Memory B cell (primary cell): Measurements from ENCODE around the gene RGL3.
"Not testable (repeated sequence)": the region's sequence is repeated elsewhere in the genome, so short reads cannot be mapped to it uniquely, and the experiment has no call there.

ENCODE experiments used
- ATAC-seq: fragments of 150-1000 bp; cut with Tn5 transposase; 2 replicates; pipeline ENCODE4 v1.10.0; 2021; ENCODE audit warnings: low read depth, mild to moderate bottlenecking, moderate library complexity
- DNase-seq, 2 donors: peaks; one replicate each; pipeline ENCODE4 v3.0.0; 2022; ENCODE audit warnings: low spot score in 2 of 2
- H3K27ac Mint-ChIP-seq: one replicate; pipeline ENCODE4 v1.8.0; 2022; ENCODE audit warnings: mild to moderate bottlenecking, moderate library complexity, mixed read lengths
- H3K27me3 Mint-ChIP-seq: one replicate; pipeline ENCODE4 v1.8.0; 2022; ENCODE audit warnings: mixed read lengths
- H3K36me3 Mint-ChIP-seq: one replicate; pipeline ENCODE4 v1.8.0; 2022; ENCODE audit warnings: mild to moderate bottlenecking, mixed read lengths
- H3K4me1 Mint-ChIP-seq: one replicate; pipeline ENCODE4 v1.8.0; 2022; ENCODE audit warnings: mixed read lengths
- H3K4me3 Mint-ChIP-seq: one replicate; pipeline ENCODE4 v1.8.0; 2022; ENCODE audit warnings: mild to moderate bottlenecking, moderate library complexity, mixed read lengths
- H3K9me3 Mint-ChIP-seq: one replicate; pipeline ENCODE4 v1.8.0; 2022; ENCODE audit warnings: mixed read lengths

RGL3 gene

DNA sequence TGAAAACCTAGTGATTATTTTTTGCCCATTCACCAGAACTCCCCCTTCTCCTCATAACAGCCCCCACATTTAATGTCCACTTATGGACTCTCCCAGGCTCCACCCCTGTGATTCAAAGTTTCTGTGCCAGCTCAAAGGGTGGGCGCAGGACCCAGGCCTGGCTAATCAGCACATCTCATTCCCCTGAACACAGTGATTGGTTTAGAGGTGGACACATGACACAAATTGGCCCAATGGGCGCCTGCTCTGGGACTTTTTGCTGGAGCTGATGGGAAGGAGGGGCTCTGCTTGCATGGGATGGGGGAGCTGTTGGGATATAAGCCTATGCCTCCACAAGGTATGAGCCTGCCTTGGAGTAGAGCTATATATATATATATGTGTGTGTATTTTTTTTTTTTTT lies 28.8 kb downstream of the RGL3 start:
- H3K27me3 Mint-ChIP-seq, result peaks cover 3% of the 10 kb centered on the region
- H3K9me3 Mint-ChIP-seq, result peaks cover 4% of the 10 kb centered on the region
- DNase-seq (no peak), ATAC-seq (no peak)
- H3K4me3 Mint-ChIP-seq, result no peak overlapping the region
- no peaks in the 10 kb centered on the region for H3K36me3 Mint-ChIP-seq
- peaks cover 17% of the 10 kb centered on the region for H3K4me1 Mint-ChIP-seq
- H3K27ac Mint-ChIP-seq, result no peak overlapping the region

DNA sequence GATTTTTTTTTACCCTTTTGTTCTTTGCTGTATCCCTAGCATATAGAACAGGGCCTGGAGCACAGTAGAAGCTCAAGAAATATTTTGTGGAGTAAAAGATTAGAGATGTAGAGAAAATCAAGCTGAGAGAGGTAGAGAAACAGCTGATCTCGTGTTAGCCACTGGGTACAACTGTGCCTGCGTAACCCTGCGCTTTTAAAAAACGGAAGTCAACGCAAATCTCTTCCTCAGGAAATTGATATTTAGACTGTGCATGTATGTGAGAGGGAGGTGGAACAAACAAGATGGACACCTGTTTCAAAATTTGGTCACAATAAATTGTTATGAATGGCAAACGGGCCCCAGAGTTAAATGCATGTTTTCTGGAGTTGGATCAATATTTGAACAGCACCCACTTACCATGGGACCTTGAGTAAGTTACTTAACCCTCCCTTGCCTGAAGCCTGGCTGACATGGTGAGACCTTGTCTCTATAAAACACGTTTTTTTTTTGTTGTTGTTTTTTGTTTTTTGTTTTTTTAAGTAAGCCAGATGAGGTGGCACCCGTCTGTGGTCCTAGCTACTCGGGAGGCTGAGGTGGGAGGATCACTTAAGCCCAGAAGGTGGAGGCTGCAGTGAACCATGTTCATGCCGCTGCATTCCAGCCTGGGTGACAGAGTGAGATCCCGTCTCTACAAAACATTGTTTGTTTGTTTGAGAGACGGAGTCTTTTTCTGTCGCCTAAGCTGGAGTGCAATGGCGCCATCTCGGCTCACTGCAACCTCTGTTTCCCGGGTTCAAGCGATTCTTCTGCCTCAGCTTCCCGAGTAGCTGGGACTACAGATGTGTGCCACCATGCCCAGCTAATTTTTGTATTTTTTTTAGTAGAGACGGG lies 31.7 kb downstream of the RGL3 start:
- Mint-ChIP-seq H3K27ac (peak overlapping the region; percentile 79), H3K9me3 (peaks cover 4% of the 10 kb centered on the region), H3K4me3 (peak overlapping the region; percentile 47), H3K27me3 (no peaks in the 10 kb centered on the region), H3K4me1 (peaks cover 18% of the 10 kb centered on the region), H3K36me3 (no peaks in the 10 kb centered on the region)
- DNase-seq (peak in 1 of 2 donors; percentile 41), ATAC-seq (peak; percentile 78)

DNA sequence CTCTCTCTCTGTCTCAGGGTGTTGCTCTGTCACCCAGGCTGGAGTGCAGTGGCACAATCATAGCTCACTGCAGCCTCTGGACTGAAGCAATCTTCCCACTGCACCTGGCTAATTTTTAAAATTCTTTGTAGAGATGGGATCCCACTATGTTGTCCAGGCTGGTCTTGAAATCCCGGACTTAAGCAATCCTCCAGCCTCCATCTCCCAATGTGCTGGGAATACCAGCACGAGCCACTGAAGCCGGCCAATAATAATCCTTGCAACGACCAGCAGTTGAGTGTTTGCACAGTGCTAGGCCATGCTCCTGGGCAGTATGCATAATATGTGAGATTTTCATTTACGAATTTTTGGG lies 34.4 kb downstream of the RGL3 start:
- ATAC-seq, result no peak
- Mint-ChIP-seq H3K36me3 (no peaks in the 10 kb centered on the region), H3K27me3 (no peaks in the 10 kb centered on the region), H3K4me1 (peaks cover 31% of the 10 kb centered on the region), H3K9me3 (no peaks in the 10 kb centered on the region), H3K27ac (no peak overlapping the region), H3K4me3 (peak overlapping the region; percentile 21)
- no peak for DNase-seq

DNA sequence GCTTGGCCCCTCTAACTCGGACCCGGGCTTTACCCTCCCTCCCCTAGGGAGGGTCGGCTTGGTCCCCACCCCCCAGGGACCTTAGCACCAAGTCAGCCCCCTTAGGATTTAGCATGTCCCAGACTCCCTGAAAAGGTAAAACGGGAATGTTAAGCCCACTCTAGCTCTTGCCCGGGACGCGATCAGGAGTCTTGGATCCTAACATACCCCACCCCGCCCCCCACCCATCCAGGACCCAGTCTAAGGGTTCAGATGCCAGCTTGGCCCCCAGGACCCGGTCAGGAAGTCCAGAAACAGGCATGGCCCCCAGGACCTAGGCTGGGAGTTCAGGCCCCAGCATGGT lies 35.4 kb downstream of the RGL3 start:
- peaks cover 31% of the 10 kb centered on the region for H3K4me1 Mint-ChIP-seq
- DNase-seq, result no peak
- no peaks in the 10 kb centered on the region for H3K9me3 Mint-ChIP-seq
- H3K27ac Mint-ChIP-seq, result peak overlapping the region; percentile 65
- H3K27me3 Mint-ChIP-seq, result no peaks in the 10 kb centered on the region
- no peaks in the 10 kb centered on the region for H3K36me3 Mint-ChIP-seq
- peak overlapping the region; percentile 81 for H3K4me3 Mint-ChIP-seq
- ATAC-seq, result no peak

DNA sequence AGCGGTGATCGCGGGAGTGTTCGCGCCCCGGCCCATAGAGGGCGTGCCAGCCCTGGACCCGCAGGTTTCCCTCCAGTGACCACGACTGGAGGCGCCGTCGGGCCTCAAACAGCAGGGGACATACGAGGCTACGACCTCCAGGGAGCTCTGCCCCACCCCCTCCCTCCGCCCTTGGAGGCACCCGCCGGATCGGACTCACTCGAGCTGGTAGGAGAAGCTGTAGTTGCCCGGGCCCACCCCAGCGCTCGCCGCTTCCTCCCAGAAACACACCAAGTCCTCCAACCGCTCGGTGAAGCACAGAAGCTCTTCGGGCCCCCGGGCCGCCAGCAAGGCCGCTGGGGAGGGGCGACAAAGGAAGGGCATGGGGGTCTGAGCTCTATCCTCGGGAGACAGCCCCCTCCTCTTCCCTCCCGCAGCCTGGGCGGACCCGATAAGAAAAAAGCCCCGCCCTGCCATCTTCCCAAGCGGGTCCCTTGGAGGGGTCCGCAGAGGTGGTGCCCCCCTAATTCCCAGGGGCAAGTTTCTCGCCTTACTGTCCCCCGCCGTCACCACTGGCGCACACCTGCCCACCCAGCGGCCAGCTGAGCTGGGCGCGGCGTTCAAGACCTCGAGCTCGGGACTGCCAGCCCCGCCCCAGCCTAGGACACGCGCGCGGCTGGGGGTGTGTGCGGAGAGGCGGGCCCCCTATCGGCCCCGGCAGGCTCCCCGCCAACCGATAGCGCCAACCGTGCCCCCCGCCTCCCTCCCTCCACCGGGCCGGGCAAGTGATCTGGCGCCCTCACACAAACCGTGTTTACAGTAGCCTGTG lies 36.0 kb downstream of the RGL3 start:
- H3K36me3 Mint-ChIP-seq, result no peaks in the 10 kb centered on the region
- peak overlapping the region; percentile 81 for H3K4me3 Mint-ChIP-seq
- ATAC-seq, result peak; percentile 11
- no peaks in the 10 kb centered on the region for H3K9me3 Mint-ChIP-seq
- peak overlapping the region; percentile 65 for H3K27ac Mint-ChIP-seq
- DNase-seq, result peak; percentile 57 to 67
- H3K4me1 Mint-ChIP-seq, result peaks cover 31% of the 10 kb centered on the region
- no peaks in the 10 kb centered on the region for H3K27me3 Mint-ChIP-seq

DNA sequence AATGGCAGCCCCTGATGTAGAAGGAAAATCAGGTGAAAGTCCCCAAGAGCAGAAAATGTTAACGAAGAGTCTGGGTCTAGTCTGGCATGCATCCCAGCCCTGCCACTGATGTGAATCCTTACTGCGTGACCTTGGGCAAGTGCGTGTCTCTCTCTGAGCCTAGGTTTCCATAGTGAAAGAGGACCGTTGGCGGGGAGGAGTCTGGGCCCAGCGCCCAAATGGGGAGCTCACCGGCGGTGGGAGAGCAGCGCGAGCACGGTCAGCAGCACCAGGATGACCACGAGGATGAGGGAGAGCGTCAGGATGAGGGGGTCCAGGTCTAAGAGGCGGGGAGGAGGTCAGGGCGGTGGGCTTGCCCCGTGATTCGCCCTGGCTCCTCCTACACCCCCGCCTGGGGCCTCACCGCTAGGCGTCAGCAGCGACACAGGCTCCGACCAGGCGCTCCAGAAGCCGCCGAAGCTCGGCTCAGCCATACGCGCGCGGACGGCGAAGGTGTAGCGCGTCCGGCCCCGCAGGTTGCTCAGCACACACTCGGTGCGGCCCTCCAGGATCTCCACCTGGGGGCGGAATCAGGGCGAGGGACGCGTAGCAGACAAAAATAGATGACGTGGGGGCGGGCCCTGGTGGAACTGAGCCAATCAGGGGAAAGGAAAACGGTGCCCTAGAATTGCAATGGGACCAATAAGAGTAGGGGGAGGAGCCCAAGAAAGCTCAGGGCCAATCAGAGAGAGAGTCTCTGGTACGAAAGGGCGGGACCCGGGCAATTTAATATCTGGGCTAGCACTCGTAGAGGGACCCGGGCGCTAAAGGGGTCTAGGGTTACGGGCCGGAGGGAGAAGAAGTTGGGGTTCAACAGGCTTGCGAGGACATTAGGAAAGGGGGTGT lies 38.2 kb downstream of the RGL3 start:
- Mint-ChIP-seq H3K9me3 (no peaks in the 10 kb centered on the region), H3K4me3 (peak overlapping the region; percentile 86), H3K27ac (peak overlapping the region; percentile 91), H3K36me3 (peaks cover 3% of the 10 kb centered on the region), H3K27me3 (no peaks in the 10 kb centered on the region), H3K4me1 (peaks cover 30% of the 10 kb centered on the region)
- peak; percentile 87 to 97 for DNase-seq
- ATAC-seq, result peak; percentile 77

DNA sequence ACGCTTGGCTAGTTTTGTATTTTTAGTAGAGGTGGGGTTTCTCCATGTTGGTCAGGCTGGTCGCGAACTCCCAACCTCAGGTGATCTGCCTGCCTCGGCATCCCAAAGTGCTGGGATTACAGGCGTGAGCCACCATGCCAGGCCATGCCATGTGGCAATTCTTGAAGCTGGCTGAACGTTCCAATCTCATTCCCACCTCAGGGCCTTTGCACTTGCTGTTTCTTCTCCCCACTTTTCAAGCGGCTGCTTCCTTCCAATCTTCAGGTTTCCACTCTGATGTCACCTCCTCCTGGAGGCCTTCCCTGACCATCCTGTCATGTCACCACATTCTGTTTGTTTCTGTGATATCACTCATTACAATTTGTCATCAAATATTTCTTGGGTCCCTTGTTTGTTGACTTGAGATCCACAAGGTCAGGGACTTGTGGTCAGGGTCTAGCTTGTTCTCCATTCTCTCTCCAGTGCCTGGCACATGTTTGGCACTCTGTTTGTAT lies 39.2 kb downstream of the RGL3 start:
- DNase-seq (no peak), ATAC-seq (no peak)
- peaks cover 3% of the 10 kb centered on the region for H3K36me3 Mint-ChIP-seq
- H3K27ac Mint-ChIP-seq, result peak overlapping the region; percentile 91
- H3K9me3 Mint-ChIP-seq, result no peaks in the 10 kb centered on the region
- peak overlapping the region; percentile 86 for H3K4me3 Mint-ChIP-seq
- H3K27me3 Mint-ChIP-seq, result no peaks in the 10 kb centered on the region
- peaks cover 35% of the 10 kb centered on the region for H3K4me1 Mint-ChIP-seq

DNA sequence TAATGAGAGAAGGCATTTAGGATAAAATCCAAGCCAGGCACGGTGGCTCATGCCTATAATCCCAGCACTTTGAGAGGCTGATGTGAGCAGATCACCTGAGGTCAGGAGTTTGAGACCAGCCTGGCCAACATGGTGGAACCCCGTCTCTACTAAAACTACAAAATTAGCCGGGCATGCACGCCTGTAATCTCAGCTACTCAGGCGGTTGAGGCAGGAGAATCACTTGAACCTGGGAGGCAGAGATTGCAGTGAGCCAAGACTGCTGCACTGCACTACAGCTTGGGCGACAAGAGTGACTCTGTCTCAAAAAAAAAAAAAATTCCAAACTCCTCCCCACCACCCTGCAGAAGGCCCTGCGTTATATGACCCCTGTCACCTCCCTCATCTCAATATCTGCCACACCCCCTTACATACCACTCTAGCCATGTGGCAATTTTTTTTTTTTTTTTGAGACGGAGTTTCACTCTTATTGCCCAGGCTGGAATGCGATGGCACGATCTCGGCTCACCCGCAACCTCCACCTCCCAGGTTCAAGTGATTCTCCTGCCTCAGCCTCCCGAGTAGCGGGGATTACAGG lies 39.8 kb downstream of the RGL3 start:
- DNase-seq, H3K27me3 Mint-ChIP-seq, H3K36me3 Mint-ChIP-seq, H3K9me3 Mint-ChIP-seq, H3K4me3 Mint-ChIP-seq, ATAC-seq: not testable (repeated sequence)
- Mint-ChIP-seq H3K4me1 (peaks cover 30% of the 10 kb centered on the region), H3K27ac (peak overlapping the region; percentile 91)

DNA sequence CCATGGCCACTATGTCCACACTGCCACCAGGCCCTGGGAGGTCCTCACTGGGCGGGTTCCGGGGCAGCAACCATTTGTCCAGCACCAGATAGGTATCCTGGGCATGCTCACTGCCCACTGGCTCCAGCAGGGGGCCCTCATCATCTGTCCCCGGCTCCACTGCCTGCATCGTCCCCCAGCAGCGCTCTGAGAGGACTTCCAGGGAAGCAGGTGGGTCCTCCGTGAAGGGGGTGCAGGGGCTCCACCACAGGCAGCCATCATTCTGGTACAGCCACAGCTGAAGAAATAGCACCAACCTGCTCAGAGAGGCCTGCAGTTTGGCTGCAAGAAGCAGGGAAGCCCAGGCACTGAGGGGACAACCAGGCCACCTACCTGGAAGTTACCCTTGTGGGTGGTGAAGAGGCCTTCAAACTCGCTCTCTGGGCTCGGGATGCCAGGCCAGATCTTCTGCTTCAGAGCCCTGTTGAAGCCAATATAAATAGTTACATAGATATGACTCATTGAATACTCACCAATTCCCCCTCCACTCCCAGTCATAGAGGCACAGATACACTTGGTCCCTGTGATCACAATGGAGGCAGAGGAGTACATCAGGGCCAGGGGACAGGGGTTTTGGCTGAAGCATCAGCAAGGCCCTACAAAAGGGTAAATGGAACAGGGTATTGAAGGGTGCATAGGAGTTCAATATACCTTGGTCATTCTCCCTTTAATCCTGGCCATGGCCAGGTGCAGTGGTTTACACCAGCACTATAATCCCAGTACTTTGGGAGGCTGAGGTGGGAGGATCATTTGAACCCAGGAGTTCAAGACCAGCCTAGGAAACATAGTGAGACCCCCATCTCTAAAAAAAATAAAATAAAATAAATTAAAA lies 40.6 kb downstream of the RGL3 start:
- ATAC-seq (no peak), DNase-seq (no peak)
- Mint-ChIP-seq H3K4me1 (peaks cover 29% of the 10 kb centered on the region), H3K36me3 (peaks cover 3% of the 10 kb centered on the region), H3K4me3 (no peak overlapping the region), H3K9me3 (no peaks in the 10 kb centered on the region), H3K27ac (no peak overlapping the region), H3K27me3 (no peaks in the 10 kb centered on the region)

DNA sequence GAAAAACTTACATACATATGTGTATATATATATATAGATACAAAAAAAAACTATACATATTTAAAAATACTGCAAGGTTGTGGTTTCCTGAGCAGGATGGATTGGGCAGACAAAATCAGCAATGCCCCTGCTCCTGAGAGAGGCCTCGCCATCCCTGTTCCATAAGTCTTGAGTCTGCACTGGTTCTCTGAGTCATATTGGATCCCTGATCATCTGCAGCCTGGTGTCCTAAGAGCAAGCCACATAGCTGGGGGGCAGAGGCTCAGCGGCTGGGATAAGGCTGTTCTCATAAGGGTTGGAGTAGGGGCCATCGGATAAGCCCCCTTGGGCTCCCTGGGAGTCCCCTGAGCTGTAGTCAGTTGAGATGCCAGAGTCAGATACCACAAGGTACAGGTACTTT lies 41.4 kb downstream of the RGL3 start:
- Mint-ChIP-seq H3K4me3 (no peak overlapping the region), H3K9me3 (no peaks in the 10 kb centered on the region), H3K27ac (no peak overlapping the region), H3K27me3 (no peaks in the 10 kb centered on the region), H3K4me1 (peaks cover 31% of the 10 kb centered on the region), H3K36me3 (peaks cover 3% of the 10 kb centered on the region)
- DNase-seq (no peak), ATAC-seq (no peak)

DNA sequence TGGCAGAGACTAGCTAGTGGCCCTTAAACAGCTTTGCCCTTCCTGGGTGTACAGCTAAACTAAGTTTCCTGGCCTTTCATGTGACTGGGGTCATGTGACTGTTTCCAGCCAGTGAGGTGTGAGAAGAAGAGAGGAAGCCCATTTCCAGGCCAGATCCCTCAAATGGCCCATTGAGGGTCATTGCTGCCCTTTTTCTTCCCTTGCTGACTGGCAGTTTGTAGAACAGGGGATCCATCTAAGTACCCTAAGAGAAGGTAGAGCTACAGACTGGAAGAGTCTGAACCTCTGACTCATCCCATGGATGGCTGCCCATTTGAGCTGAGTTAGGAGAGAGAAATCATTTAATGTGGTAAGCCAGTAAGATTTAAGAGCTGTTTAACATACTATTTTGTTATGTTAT lies 41.9 kb downstream of the RGL3 start:
- H3K36me3 Mint-ChIP-seq, result peaks cover 3% of the 10 kb centered on the region
- DNase-seq, result no peak
- no peak overlapping the region for H3K27ac Mint-ChIP-seq
- ATAC-seq, result no peak
- H3K27me3 Mint-ChIP-seq, result no peaks in the 10 kb centered on the region
- H3K4me1 Mint-ChIP-seq, result peaks cover 29% of the 10 kb centered on the region
- no peak overlapping the region for H3K4me3 Mint-ChIP-seq
- H3K9me3 Mint-ChIP-seq, result no peaks in the 10 kb centered on the region

DNA sequence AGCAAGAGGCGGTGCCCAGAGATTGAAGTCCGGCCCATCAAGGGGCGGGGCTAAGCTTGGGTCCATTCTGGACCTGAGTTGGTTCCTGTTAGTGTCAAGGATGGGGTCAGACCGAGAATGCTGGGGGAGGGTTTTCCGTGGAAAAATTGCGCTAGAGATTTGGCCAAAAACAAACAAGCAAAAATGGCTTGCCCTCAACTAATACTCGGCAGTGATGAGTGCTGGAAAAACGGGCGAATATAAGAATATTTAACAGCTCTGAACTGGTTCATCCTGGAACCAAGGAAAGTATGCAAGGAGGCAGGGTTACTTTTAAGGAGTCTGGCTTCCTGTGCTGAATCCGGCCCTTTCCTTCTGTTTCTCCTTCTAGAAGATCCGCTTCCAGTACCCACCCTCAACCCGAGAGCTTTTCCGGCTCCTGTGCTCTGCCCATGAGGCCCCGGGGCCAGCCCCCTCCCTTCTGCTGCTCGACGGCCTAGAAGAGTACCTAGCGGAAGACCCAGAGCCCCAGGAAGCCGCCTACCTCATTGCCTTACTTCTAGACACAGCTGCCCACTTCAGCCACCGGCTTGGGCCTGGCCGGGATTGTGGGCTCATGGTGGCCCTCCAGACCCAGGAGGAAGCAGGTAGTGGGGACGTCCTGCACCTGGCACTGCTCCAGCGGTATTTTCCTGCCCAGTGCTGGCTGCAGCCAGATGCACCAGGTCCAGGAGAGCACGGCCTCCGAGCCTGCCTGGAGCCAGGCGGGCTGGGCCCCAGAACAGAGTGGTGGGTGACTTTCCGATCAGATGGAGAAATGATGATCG lies 43.8 kb downstream of the RGL3 start:
- Mint-ChIP-seq H3K4me1 (peaks cover 20% of the 10 kb centered on the region), H3K9me3 (no peaks in the 10 kb centered on the region), H3K27me3 (no peaks in the 10 kb centered on the region), H3K27ac (no peak overlapping the region), H3K4me3 (no peak overlapping the region), H3K36me3 (peaks cover 8% of the 10 kb centered on the region)
- ATAC-seq, result peak; percentile 26
- peak in 1 of 2 donors; percentile 39 for DNase-seq
